Panc1 (cell line): ENCODE results near the gene CARMIL1. TPM values are rescaled to one million over a fixed set of nuclear protein-coding genes. Genes with fewer than 3 reads are reported as not detected.

Experiments used
- ATAC-seq: fragments of 200-7000 bp; cut with Tn5 transposase; 2 replicates; pipeline ENCODE4 v1.9.1; 2020; ENCODE audit warnings: mild to moderate bottlenecking, moderate library complexity
- BruUV-seq: library from RNA; stranded (reverse); fragments of 400-500 nt; replicated peaks from 2 replicates; lab custom pipeline; 2021; lab: Mats Ljungman, UMichigan
- CTCF ChIA-PET: fragments of 300-600 bp; sonication (Branson Sonifier 250); formaldehyde crosslinking; loops from one replicate; lab custom pipeline; 2022; ENCODE audit warnings: antibody characterized with exemption; lab: Charles Lee
- POLR2A ChIA-PET: fragments of 300-600 bp; sonication (Branson Sonifier 250); formaldehyde crosslinking; loops from one replicate; lab custom pipeline; 2022; ENCODE audit warnings: antibody characterized with exemption; lab: Charles Lee
- DNase-seq: peaks from one replicate; pipeline ENCODE4 v3.0.0-alpha.2; 2010; ENCODE audit warnings: low read depth, low spot score
- H3K27ac ChIP-seq: 2 replicates; pipeline ENCODE4 v1.5.1; 2011; ENCODE audit warnings: mild to moderate bottlenecking, low read length, inconsistent platforms
- H3K27me3 ChIP-seq: fragments of 200-500 bp; sonication (Bioruptor generic); 2 replicates; pipeline ENCODE4 v1.6.0; 2014; ENCODE audit warnings: low read length, inconsistent platforms; ENCODE audit not compliant: control insufficient read depth, insufficient read depth
- H3K36me3 ChIP-seq: fragments of 200-500 bp; sonication (Bioruptor generic); 2 replicates; pipeline ENCODE4 v1.5.1; 2014; ENCODE audit warnings: inconsistent platforms, mild to moderate bottlenecking, low read length, moderate library complexity; ENCODE audit not compliant: control insufficient read depth, insufficient read depth
- H3K4me1 ChIP-seq: 2 replicates; pipeline ENCODE4 v1.5.1; 2011; ENCODE audit warnings: inconsistent platforms, mild to moderate bottlenecking, low read length, moderate library complexity; ENCODE audit not compliant: control insufficient read depth, insufficient read depth
- H3K4me3 ChIP-seq, 2 experiments: 2 replicates each; pipeline ENCODE4 v1.5.1; 2011 to 2012; ENCODE audit warnings: low read depth in 2 of 2, low read length in 2 of 2, mild to moderate bottlenecking in 2 of 2, inconsistent platforms in 1 of 2, moderate library complexity in 1 of 2
- H3K9me3 ChIP-seq: fragments of 200-500 bp; sonication (Bioruptor generic); 2 replicates; pipeline ENCODE4 v1.5.1; 2014; ENCODE audit warnings: low read depth, mild to moderate bottlenecking, inconsistent platforms, low read length, moderate library complexity; ENCODE audit not compliant: control insufficient read depth, insufficient read depth
- POLR2AphosphoS5 ChIP-seq: IDR thresholded peaks from 2 replicates; pipeline ENCODE4 v1.6.1; 2012; ENCODE audit warnings: mild to moderate bottlenecking, low read depth, low read length, moderate library complexity
- SIN3A ChIP-seq: IDR thresholded peaks from 2 replicates; pipeline ENCODE4 v1.6.1; 2012; ENCODE audit warnings: low read depth, mild to moderate bottlenecking, low read length, moderate library complexity, borderline replicate concordance; ENCODE audit not compliant: insufficient read depth
- TCF7L2 ChIP-seq: IDR thresholded peaks from 2 replicates; pipeline ENCODE4 v1.6.1; 2011; ENCODE audit warnings: mild to moderate bottlenecking, low read depth, low read length, inconsistent platforms
- in situ Hi-C: cut with HindIII; loops from 2 replicates; pipeline ENCODE4 v1.10.0; 2016; ENCODE audit warnings: low sequenced_read_pairs, low pct_unique_long_range_greater_than_20kb
- intact Hi-C: fragments of 100-400 bp; cut with micrococcal nuclease; formaldehyde crosslinking; loops from one replicate; pipeline ENCODE4 v1.10.0; 2022; ENCODE audit not compliant: unreplicated experiment
- total RNA-seq: library from RNA; stranded (reverse); gene quantifications from one replicate; pipeline ENCODE4 v1.2.1, GENCODE V29; 2021; ENCODE audit not compliant: unreplicated experiment
- TF ChIP-seq, protein P1 (sequence below), 2 experiments: IDR thresholded peaks; 2 replicates each; pipeline ENCODE4 v1.6.1; 2011 to 2012; ENCODE audit warnings: low read depth in 2 of 2, control low read depth in 1 of 2, low read length in 1 of 2, mild to moderate bottlenecking in 1 of 2, moderate library complexity in 1 of 2; ENCODE audit not compliant: insufficient read depth in 1 of 2
- TF ChIP-seq, protein P2 (sequence below): fragments of 450-650 bp; IDR thresholded peaks from 2 replicates; pipeline ENCODE4 v1.5.1; 2017; ENCODE audit warnings: mild to moderate bottlenecking

CARMIL1 gene
- total RNA-seq, 1 experiment from 2014 or later: 4.0 TPM

GRCh38 chr6:25295651-25296050, 16.5 kb downstream of the CARMIL1 start:
- no TSS peak for BruUV-seq
- intact Hi-C loops: no loop called here
- Histone ChIP-seq H3K4me1 (no peaks in the 10 kb centered on the region), H3K36me3 (no peaks in the 10 kb centered on the region), H3K27ac (no peak overlapping the region), H3K4me3 (no peak overlapping the region), H3K9me3 (no peaks in the 10 kb centered on the region), H3K27me3 (no peaks in the 10 kb centered on the region)
- no peak for TF ChIP-seq TCF7L2
- TF ChIP-seq POLR2AphosphoS5: no peak
- TF ChIP-seq, protein P1, sequence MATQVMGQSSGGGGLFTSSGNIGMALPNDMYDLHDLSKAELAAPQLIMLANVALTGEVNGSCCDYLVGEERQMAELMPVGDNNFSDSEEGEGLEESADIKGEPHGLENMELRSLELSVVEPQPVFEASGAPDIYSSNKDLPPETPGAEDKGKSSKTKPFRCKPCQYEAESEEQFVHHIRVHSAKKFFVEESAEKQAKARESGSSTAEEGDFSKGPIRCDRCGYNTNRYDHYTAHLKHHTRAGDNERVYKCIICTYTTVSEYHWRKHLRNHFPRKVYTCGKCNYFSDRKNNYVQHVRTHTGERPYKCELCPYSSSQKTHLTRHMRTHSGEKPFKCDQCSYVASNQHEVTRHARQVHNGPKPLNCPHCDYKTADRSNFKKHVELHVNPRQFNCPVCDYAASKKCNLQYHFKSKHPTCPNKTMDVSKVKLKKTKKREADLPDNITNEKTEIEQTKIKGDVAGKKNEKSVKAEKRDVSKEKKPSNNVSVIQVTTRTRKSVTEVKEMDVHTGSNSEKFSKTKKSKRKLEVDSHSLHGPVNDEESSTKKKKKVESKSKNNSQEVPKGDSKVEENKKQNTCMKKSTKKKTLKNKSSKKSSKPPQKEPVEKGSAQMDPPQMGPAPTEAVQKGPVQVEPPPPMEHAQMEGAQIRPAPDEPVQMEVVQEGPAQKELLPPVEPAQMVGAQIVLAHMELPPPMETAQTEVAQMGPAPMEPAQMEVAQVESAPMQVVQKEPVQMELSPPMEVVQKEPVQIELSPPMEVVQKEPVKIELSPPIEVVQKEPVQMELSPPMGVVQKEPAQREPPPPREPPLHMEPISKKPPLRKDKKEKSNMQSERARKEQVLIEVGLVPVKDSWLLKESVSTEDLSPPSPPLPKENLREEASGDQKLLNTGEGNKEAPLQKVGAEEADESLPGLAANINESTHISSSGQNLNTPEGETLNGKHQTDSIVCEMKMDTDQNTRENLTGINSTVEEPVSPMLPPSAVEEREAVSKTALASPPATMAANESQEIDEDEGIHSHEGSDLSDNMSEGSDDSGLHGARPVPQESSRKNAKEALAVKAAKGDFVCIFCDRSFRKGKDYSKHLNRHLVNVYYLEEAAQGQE (IDR thresholded peaks at IDR 0.05; ENCODE audit: insufficient read depth in 1 of 2, low read depth in 2 of 2, low read length in 1 of 2): no peak
- TF ChIP-seq, protein P2, sequence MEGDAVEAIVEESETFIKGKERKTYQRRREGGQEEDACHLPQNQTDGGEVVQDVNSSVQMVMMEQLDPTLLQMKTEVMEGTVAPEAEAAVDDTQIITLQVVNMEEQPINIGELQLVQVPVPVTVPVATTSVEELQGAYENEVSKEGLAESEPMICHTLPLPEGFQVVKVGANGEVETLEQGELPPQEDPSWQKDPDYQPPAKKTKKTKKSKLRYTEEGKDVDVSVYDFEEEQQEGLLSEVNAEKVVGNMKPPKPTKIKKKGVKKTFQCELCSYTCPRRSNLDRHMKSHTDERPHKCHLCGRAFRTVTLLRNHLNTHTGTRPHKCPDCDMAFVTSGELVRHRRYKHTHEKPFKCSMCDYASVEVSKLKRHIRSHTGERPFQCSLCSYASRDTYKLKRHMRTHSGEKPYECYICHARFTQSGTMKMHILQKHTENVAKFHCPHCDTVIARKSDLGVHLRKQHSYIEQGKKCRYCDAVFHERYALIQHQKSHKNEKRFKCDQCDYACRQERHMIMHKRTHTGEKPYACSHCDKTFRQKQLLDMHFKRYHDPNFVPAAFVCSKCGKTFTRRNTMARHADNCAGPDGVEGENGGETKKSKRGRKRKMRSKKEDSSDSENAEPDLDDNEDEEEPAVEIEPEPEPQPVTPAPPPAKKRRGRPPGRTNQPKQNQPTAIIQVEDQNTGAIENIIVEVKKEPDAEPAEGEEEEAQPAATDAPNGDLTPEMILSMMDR: no peak
- TF ChIP-seq SIN3A: no peak
- POLR2A ChIA-PET: no interaction called here
- in situ Hi-C loops: no loop called here
- CTCF ChIA-PET: no interaction called here
- no peak for DNase-seq
- ATAC-seq: no peak

DNA sequence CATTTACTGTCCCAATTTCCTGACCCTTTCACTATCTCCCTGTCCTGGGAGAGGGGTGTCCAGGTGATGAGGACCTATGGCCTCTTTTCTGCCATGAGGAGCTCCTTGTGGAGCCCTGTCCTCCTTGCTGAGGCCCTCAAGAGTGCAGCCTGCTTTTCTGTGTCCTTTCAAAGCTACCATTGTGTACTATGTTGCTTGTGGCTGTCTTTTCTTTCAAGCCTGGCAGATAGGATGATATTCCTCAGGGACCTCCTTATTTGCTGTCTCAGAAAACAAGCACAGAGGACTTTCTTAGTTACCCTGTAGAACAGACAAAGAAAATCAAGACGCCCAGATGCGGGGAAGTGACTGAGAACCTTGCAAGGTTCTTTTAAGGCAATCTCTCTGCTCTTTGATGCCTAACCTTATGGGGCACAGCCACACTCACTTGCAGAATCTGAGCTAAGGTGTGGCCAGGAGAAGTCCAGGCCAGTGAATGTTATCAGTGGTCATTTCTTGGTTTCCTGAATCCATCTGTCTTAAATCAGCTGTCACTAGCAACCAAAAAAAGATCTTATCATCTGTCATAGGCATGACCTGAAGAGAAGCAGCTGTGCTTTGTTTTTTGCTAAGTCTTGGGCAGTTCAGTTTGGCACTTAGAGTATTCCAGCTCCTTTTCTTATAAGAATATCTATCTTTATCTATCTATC, 17.2 kb downstream of the CARMIL1 start:
- H3K9me3 ChIP-seq: no peaks in the 10 kb centered on the region
- TF ChIP-seq TCF7L2 (no peak), POLR2AphosphoS5 (no peak), SIN3A (no peak)
- TF ChIP-seq, protein P1 (IDR thresholded peaks at IDR 0.05; ENCODE audit: insufficient read depth in 1 of 2, low read depth in 2 of 2, low read length in 1 of 2): no peak
- TF ChIP-seq, protein P2: no peak
- H3K27me3 ChIP-seq: no peaks in the 10 kb centered on the region
- ATAC-seq (no peak), DNase-seq (no peak)
- H3K4me3 ChIP-seq: no peak overlapping the region
- POLR2A ChIA-PET: no interaction called here
- H3K36me3 ChIP-seq: no peaks in the 10 kb centered on the region
- no peaks in the 10 kb centered on the region for H3K4me1 ChIP-seq
- in situ Hi-C loops (no loop called here), intact Hi-C loops (no loop called here)
- no peak overlapping the region for H3K27ac ChIP-seq
- BruUV-seq: no TSS peak
- CTCF ChIA-PET: no interaction called here
